Trophoblast cell (in vitro differentiated cells and primary cell): Measurements from ENCODE around the gene MAPK1.
"Not testable (repeated sequence)": the region's sequence is repeated elsewhere in the genome, so short reads cannot be mapped to it uniquely, and the experiment has no call there.

Source experiments
- DNase-seq, 2 donors: peaks; one replicate each; pipeline ENCODE4 v3.0.0-alpha.2; 2016
- H2AFZ ChIP-seq: 2 replicates; pipeline ENCODE4 v1.6.1; 2013; ENCODE audit warnings: low read length, moderate library complexity, mild to moderate bottlenecking; ENCODE audit not compliant: insufficient read depth, poor library complexity
- H2AK5ac ChIP-seq: 2 replicates; pipeline ENCODE4 v1.6.1; 2013; ENCODE audit warnings: mild to moderate bottlenecking, low read length
- H2BK120ac ChIP-seq: 2 replicates; pipeline ENCODE4 v1.6.1; 2013; ENCODE audit warnings: low read length, mild to moderate bottlenecking, moderate library complexity; ENCODE audit not compliant: insufficient read depth, poor library complexity
- H2BK12ac ChIP-seq: 2 replicates; pipeline ENCODE4 v1.6.1; 2013; ENCODE audit warnings: mild to moderate bottlenecking, low read length, moderate library complexity
- H2BK5ac ChIP-seq: 2 replicates; pipeline ENCODE4 v1.6.1; 2013; ENCODE audit warnings: low read length, low read depth, moderate library complexity, mild to moderate bottlenecking; ENCODE audit not compliant: poor library complexity
- H3K14ac ChIP-seq: 2 replicates; pipeline ENCODE4 v1.6.1; 2013; ENCODE audit warnings: mild to moderate bottlenecking, low read length
- H3K18ac ChIP-seq: 2 replicates; pipeline ENCODE4 v1.6.1; 2013; ENCODE audit warnings: mild to moderate bottlenecking, low read length
- H3K23ac ChIP-seq: 2 replicates; pipeline ENCODE4 v1.6.1; 2013; ENCODE audit warnings: low read length
- H3K27ac ChIP-seq: 2 replicates; pipeline ENCODE4 v1.5.1; 2013; ENCODE audit warnings: low read depth, mild to moderate bottlenecking, inconsistent platforms, low read length, moderate library complexity
- H3K27me3 ChIP-seq: 2 replicates; pipeline ENCODE4 v1.6.1; 2013; ENCODE audit warnings: inconsistent platforms, mild to moderate bottlenecking, low read length, moderate library complexity; ENCODE audit not compliant: insufficient read depth
- H3K36me3 ChIP-seq, 2 experiments: 1 replicate in 1 of 2; 2 replicates in 1 of 2; pipeline ENCODE4 v1.6.1; 2013; ENCODE audit warnings: low read length in 2 of 2, mild to moderate bottlenecking in 2 of 2, moderate library complexity in 1 of 2; ENCODE audit not compliant: insufficient read depth in 2 of 2, control insufficient read depth in 1 of 2
- H3K4ac ChIP-seq: 2 replicates; pipeline ENCODE4 v1.6.1; 2013; ENCODE audit warnings: low read depth, mild to moderate bottlenecking, low read length, moderate library complexity
- H3K4me1 ChIP-seq, 2 experiments: 1 replicate in 1 of 2; 2 replicates in 1 of 2; pipeline ENCODE4 v1.6.1; 2013; ENCODE audit warnings: low read length in 2 of 2, mild to moderate bottlenecking in 2 of 2, moderate library complexity in 1 of 2; ENCODE audit not compliant: insufficient read depth in 2 of 2, control insufficient read depth in 1 of 2
- H3K4me2 ChIP-seq: 2 replicates; pipeline ENCODE4 v1.6.1; 2013; ENCODE audit warnings: inconsistent platforms, mild to moderate bottlenecking, low read length, moderate library complexity
- H3K4me3 ChIP-seq: 2 replicates; pipeline ENCODE4 v1.5.1; 2013; ENCODE audit warnings: mild to moderate bottlenecking, low read depth, low read length, inconsistent platforms
- H3K79me1 ChIP-seq: one replicate; pipeline ENCODE4 v1.6.1; 2013; ENCODE audit warnings: low read length
- H3K79me2 ChIP-seq: 2 replicates; pipeline ENCODE4 v1.6.1; 2013; ENCODE audit warnings: low read length, mild to moderate bottlenecking; ENCODE audit not compliant: control insufficient read depth, insufficient read depth, poor library complexity
- H3K9ac ChIP-seq: 2 replicates; pipeline ENCODE4 v1.6.1; 2013; ENCODE audit warnings: mild to moderate bottlenecking, low read length
- H3K9me3 ChIP-seq: 2 replicates; pipeline ENCODE4 v1.6.1; 2013; ENCODE audit warnings: low read depth, mild to moderate bottlenecking, control low read depth, inconsistent platforms, low read length; ENCODE audit not compliant: insufficient read depth
- H4K12ac ChIP-seq: 2 replicates; pipeline ENCODE4 v1.6.1; 2013; ENCODE audit warnings: low read depth, mild to moderate bottlenecking, low read length, moderate library complexity
- H4K8ac ChIP-seq: 2 replicates; pipeline ENCODE4 v1.6.1; 2013; ENCODE audit warnings: low read depth, mild to moderate bottlenecking, low read length, moderate library complexity
- H4K91ac ChIP-seq: one replicate; pipeline ENCODE4 v1.6.1; 2013; ENCODE audit warnings: low read depth, mild to moderate bottlenecking, low read length, moderate library complexity
- WGBS: extraction: QIAGEN DNeasy Blood & Tissue Kit; methylation state at CpG from one replicate; pipeline ENCODE4 v1.1.7; 2013; ENCODE audit warnings: missing lambda C conversion rate; ENCODE audit not compliant: insufficient read length, insufficient coverage; ENCODE audit errors: extremely low coverage; 5-methylcytosine and 5-hydroxymethylcytosine counted together

The MAPK1 gene

GRCh38 chr22:21744917-21745316, 122.5 kb downstream of the MAPK1 start:
- H2BK120ac ChIP-seq, H4K91ac ChIP-seq: not testable (repeated sequence)
- WGBS, result no CpG with 5 or more reads among the region's 6 CpGs

GRCh38 chr22:21741790-21742189, 125.7 kb downstream of the MAPK1 start:
- Histone ChIP-seq H2AK5ac (no peak overlapping the region), H4K8ac (no peak overlapping the region), H4K12ac (no peak overlapping the region), H2BK5ac (no peak overlapping the region), H3K79me2 (no peaks in the 10 kb centered on the region), H3K4ac (no peak overlapping the region), H2BK12ac (no peak overlapping the region), H3K79me1 (no peaks in the 10 kb centered on the region), H3K18ac (no peak overlapping the region), H3K9me3 (no peaks in the 10 kb centered on the region), H3K23ac (no peak overlapping the region), H2BK120ac (no peak overlapping the region), H2AFZ (no peak overlapping the region), H3K4me3 (no peak overlapping the region), H3K27ac (no peak overlapping the region), H3K9ac (no peak overlapping the region), H4K91ac (no peak overlapping the region), H3K4me1 (no peaks in the 10 kb centered on the region), H3K4me2 (no peak overlapping the region), H3K14ac (no peak overlapping the region), H3K36me3 (no peaks in the 10 kb centered on the region), H3K27me3 (no peaks in the 10 kb centered on the region)
- no CpG with 5 or more reads among the region's 6 CpGs for WGBS
- DNase-seq, result no peak

More at GRCh38 chr22:21744917-21745316, 122.5 kb downstream of the MAPK1 start:
- peak; percentile 40 to 51 for DNase-seq
- H2BK5ac ChIP-seq, H3K4me1 ChIP-seq, H3K79me2 ChIP-seq, H3K23ac ChIP-seq, H3K36me3 ChIP-seq, H3K4me3 ChIP-seq, H3K4ac ChIP-seq, H3K9ac ChIP-seq, H2AK5ac ChIP-seq, H2AFZ ChIP-seq, H3K27me3 ChIP-seq, H4K8ac ChIP-seq, H3K4me2 ChIP-seq, H3K9me3 ChIP-seq, H2BK12ac ChIP-seq, H4K12ac ChIP-seq, H3K79me1 ChIP-seq, H3K18ac ChIP-seq, H3K14ac ChIP-seq, H3K27ac ChIP-seq: not testable (repeated sequence)

GRCh38 chr22:21741059-21741458, 126.4 kb downstream of the MAPK1 start:
- no CpG with 5 or more reads among the region's 10 CpGs for WGBS
- no peak overlapping the region for H3K4me2 ChIP-seq
- H2AFZ ChIP-seq, result no peak overlapping the region
- H3K27ac ChIP-seq, result no peak overlapping the region
- no peak overlapping the region for H4K12ac ChIP-seq
- DNase-seq, result no peak
- H3K4ac ChIP-seq, result no peak overlapping the region
- peaks cover 4% of the 10 kb centered on the region for H3K9me3 ChIP-seq
- H2AK5ac ChIP-seq, result no peak overlapping the region
- no peak overlapping the region for H3K14ac ChIP-seq
- no peak overlapping the region for H4K8ac ChIP-seq
- peaks cover 2% of the 10 kb centered on the region for H3K79me2 ChIP-seq
- no peak overlapping the region for H3K18ac ChIP-seq
- H3K36me3 ChIP-seq, result no peaks in the 10 kb centered on the region
- peaks cover 2% of the 10 kb centered on the region for H3K79me1 ChIP-seq
- H3K4me3 ChIP-seq, result no peak overlapping the region
- no peak overlapping the region for H2BK120ac ChIP-seq
- H4K91ac ChIP-seq, result no peak overlapping the region
- H3K9ac ChIP-seq, result no peak overlapping the region
- peaks cover 4% of the 10 kb centered on the region in 2 experiments for H3K4me1 ChIP-seq
- no peak overlapping the region for H2BK5ac ChIP-seq
- H2BK12ac ChIP-seq, result no peak overlapping the region
- no peak overlapping the region for H3K23ac ChIP-seq
- H3K27me3 ChIP-seq, result no peaks in the 10 kb centered on the region

- Histone ChIP-seq H3K9ac (no peak overlapping the region), H2AK5ac (no peak overlapping the region), H4K12ac (no peak overlapping the region), H3K4me1 (peaks cover 4 to 5% of the 10 kb centered on the region in 2 experiments), H3K4me2 (no peak overlapping the region), H3K27me3 (no peaks in the 10 kb centered on the region), H3K27ac (no peak overlapping the region), H3K9me3 (peaks cover 4% of the 10 kb centered on the region), H3K4me3 (no peak overlapping the region), H3K18ac (no peak overlapping the region), H3K4ac (no peak overlapping the region), H2BK5ac (no peak overlapping the region), H3K23ac (no peak overlapping the region), H2BK12ac (no peak overlapping the region), H2BK120ac (no peak overlapping the region), H4K91ac (no peak overlapping the region), H4K8ac (no peak overlapping the region), H3K36me3 (no peaks in the 10 kb centered on the region), H3K14ac (no peak overlapping the region), H3K79me1 (peaks cover 2% of the 10 kb centered on the region), H2AFZ (no peak overlapping the region), H3K79me2 (peaks cover 3% of the 10 kb centered on the region)
- no peak for DNase-seq
- no CpG with 5 or more reads among the region's 5 CpGs for WGBS
Measured at GRCh38 chr22:21739828-21740377, 127.5 kb downstream of the MAPK1 start.
